ENCODE measurements around the gene TRMT61A.

GRCh38 chr14:103528146-103528586 is 830 bp upstream of the TRMT61A start:
- TF ChIP-seq CTCF (conservative IDR thresholded peaks at IDR 0.05; ENCODE audit: low read depth, low read length) = no peak
- TF ChIP-seq POLR2A (IDR thresholded peaks at IDR 0.05; ENCODE audit: low read depth, low read length) = no peak
- TF ChIP-seq CEBPB (IDR thresholded peaks at IDR 0.05; ENCODE audit: low read depth, low read length) = no peak
- no peak for TF ChIP-seq USF2 (IDR thresholded peaks at IDR 0.05; ENCODE audit: low read depth, low read length)
- no peak for TF ChIP-seq FOS (IDR thresholded peaks at IDR 0.05; ENCODE audit: low read depth, low read length)
- no peak for TF ChIP-seq MAZ (IDR thresholded peaks at IDR 0.05; ENCODE audit: borderline replicate concordance, low read depth, low read length)
